Measurements from ENCODE around the gene PADI6. TPM values are rescaled to one million over a fixed set of nuclear protein-coding genes. Genes with fewer than 3 reads are reported as not detected.
A peak's percentile ranks its signal among the peaks of the same experiment; 100 is the strongest.

PADI6 gene
- total RNA-seq (2021; fragmentation: NEBNext Ultra II Directional; extraction: Animal tissue kit (Norgen Biotek cat#: 25700)) (not detected in 2 replicates), polyA plus RNA-seq (2011; rRNA removed) (not detected in 2 replicates), polyA minus RNA-seq (2011; rRNA and poly(A)+ RNA removed) (not detected in 2 replicates)
- not detected for polyA plus RNA-seq (2011; cell fraction: cytosol; rRNA removed)
- not detected for polyA plus RNA-seq (2011; cell fraction: nucleus; rRNA removed)
- not detected in 4 replicates for polyA plus RNA-seq (2012, experiment 1 of 2)
- polyA plus RNA-seq (2012, experiment 2 of 2) = not detected
- not detected for polyA plus RNA-seq (2013, experiment 1 of 2)
- not detected for polyA plus RNA-seq (2013, experiment 2 of 2)
- not detected for polyA minus RNA-seq (2011; cell fraction: cytosol; rRNA and poly(A)+ RNA removed)
- not detected for polyA minus RNA-seq (2011; cell fraction: nucleus; rRNA and poly(A)+ RNA removed)
- long read RNA-seq, experiment 1 = 0 reads
- long read RNA-seq, experiment 2 = 0 reads

GRCh38 chr1:17371896-17372295 is at the start of gene PADI6:
TSS of gene PADI6 (plus strand) at chr1:17372196. CDS start at chr1:17372246, 50 bp downstream.
- POLR2A ChIA-PET (ENCODE audit: partially characterized antibody) = interaction anchor here (0.7 to 1.7 kb wide), 3 partner anchors 11 to 34 kb away, joined by 3 to 4 read pairs (median 3); no protein-coding TSS in a partner anchor
- Histone ChIP-seq H3K36me3 (ENCODE audit: control insufficient read depth in 2 of 4, insufficient read depth in 4 of 4, low read length in 3 of 4) (no peaks in the 10 kb centered on the region), H2BK12ac (ENCODE audit: low read depth, low read length) (0 out of 2 replicates have a peak within 1 kb of the TSS, but pooled peaks have one; percentile 50), H2BK5ac (ENCODE audit: low read depth, low read length) (no peak within 1 kb of the TSS; the same call in 1 of the 2 replicates), H3K79me2 (ENCODE audit: control insufficient read depth in 1 of 2, insufficient read depth in 2 of 2, low read length in 2 of 2) (no peaks in the 10 kb centered on the region), H2AK5ac (ENCODE audit: low read depth, low read length) (no peak within 1 kb of the TSS), H4K5ac (ENCODE audit: insufficient read length, low read depth, low read length) (no peak within 1 kb of the TSS), H3K23ac (ENCODE audit: insufficient read length) (no peak within 1 kb of the TSS), H3K79me1 (ENCODE audit: low read depth, low read length) (no peaks in the 10 kb centered on the region), H3K23me2 (ENCODE audit: low read depth, low read length) (no peaks in the 10 kb centered on the region), H3K4me1 (replicated peaks in 1 of 4; ENCODE audit: control insufficient read depth in 3 of 4, insufficient read depth in 4 of 4, low read length in 3 of 4) (peaks cover 0 to 2% (median 0%) of the 10 kb centered on the region in 4 experiments; a peak in 2 of 7 replicates), H4K91ac (replicated peaks; ENCODE audit: insufficient read length, low read length) (no peak within 1 kb of the TSS), H2BK15ac (ENCODE audit: low read length) (no peak within 1 kb of the TSS), H3K9ac (replicated peaks in 1 of 4; ENCODE audit: extremely low read depth in 1 of 4, low read depth in 3 of 4, low read length in 3 of 4) (no peak within 1 kb of the TSS), H3K9me3 (ENCODE audit: insufficient read depth in 2 of 2, low read depth in 1 of 2, low read length in 1 of 2) (no peaks in the 10 kb centered on the region), H3K4me2 (ENCODE audit: insufficient read depth in 1 of 2, low read depth in 2 of 2, low read length in 2 of 2) (no peak within 1 kb of the TSS), H4K20me1 (replicated peaks in 1 of 2; ENCODE audit: control insufficient read depth in 1 of 2, insufficient read depth in 2 of 2, low read length in 2 of 2) (no peaks in the 10 kb centered on the region), H2BK120ac (replicated peaks; ENCODE audit: low read depth, low read length) (no peak within 1 kb of the TSS), H3K18ac (ENCODE audit: extremely low read depth, low read length) (no peak within 1 kb of the TSS), H3K27me3 (replicated peaks in 1 of 4; ENCODE audit: control insufficient read depth in 3 of 4, extremely low read depth in 1 of 4, insufficient read depth in 3 of 4, low read length in 3 of 4) (no peaks in the 10 kb centered on the region; a peak in 1 of 7 replicates), H2BK20ac (ENCODE audit: low read length) (0 out of 2 replicates have a peak within 1 kb of the TSS, but pooled peaks have one; percentile 48), H4K8ac (ENCODE audit: extremely low read depth, insufficient read depth, low read length) (peak within 1 kb of the TSS; percentile 54), H3K27ac (ENCODE audit: low read depth, low read length) (no peak within 1 kb of the TSS), H3K4ac (replicated peaks; ENCODE audit: insufficient read length, low read depth, low read length) (no peak within 1 kb of the TSS), H2AFZ (ENCODE audit: low read length) (no peak within 1 kb of the TSS), H3K56ac (replicated peaks; ENCODE audit: insufficient read length, low read depth, low read length) (no peak within 1 kb of the TSS), H3K4me3 (ENCODE audit: extremely low read depth in 1 of 4, insufficient read depth in 2 of 4, low read depth in 3 of 4, low read length in 4 of 4) (no peak within 1 kb of the TSS), H3K14ac (ENCODE audit: insufficient read length) (no peak within 1 kb of the TSS)
- TF ChIP-seq GABPA (IDR thresholded peaks at IDR 0.05; ENCODE audit: borderline replicate concordance, insufficient read depth, low read length) = no peak
- TF ChIP-seq RNF2 (IDR thresholded peaks at IDR 0.05; ENCODE audit: borderline replicate concordance, low read depth, low read length, missing control alignments, poor library complexity, severe bottlenecking) = no peak
- TF ChIP-seq, protein P1, sequence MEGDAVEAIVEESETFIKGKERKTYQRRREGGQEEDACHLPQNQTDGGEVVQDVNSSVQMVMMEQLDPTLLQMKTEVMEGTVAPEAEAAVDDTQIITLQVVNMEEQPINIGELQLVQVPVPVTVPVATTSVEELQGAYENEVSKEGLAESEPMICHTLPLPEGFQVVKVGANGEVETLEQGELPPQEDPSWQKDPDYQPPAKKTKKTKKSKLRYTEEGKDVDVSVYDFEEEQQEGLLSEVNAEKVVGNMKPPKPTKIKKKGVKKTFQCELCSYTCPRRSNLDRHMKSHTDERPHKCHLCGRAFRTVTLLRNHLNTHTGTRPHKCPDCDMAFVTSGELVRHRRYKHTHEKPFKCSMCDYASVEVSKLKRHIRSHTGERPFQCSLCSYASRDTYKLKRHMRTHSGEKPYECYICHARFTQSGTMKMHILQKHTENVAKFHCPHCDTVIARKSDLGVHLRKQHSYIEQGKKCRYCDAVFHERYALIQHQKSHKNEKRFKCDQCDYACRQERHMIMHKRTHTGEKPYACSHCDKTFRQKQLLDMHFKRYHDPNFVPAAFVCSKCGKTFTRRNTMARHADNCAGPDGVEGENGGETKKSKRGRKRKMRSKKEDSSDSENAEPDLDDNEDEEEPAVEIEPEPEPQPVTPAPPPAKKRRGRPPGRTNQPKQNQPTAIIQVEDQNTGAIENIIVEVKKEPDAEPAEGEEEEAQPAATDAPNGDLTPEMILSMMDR (IDR thresholded peaks at IDR 0.05; ENCODE audit: control extremely low read depth in 1 of 3, insufficient read depth in 1 of 3, low read depth in 1 of 3, low read length in 3 of 3) = no peak
- TF ChIP-seq POLR2AphosphoS5 (IDR thresholded peaks at IDR 0.05; ENCODE audit: low read depth, low read length) = no peak
- no peak for DNase-seq (ENCODE audit: low read depth in 1 of 2, low spot score in 2 of 2)
- CTCF ChIA-PET (ENCODE audit: partially characterized antibody) = interaction anchor here (0.9 to 4.2 kb wide), 21 partner anchors 8 to 250 kb away, joined by 3 to 28 read pairs (median 6); no protein-coding TSS in a partner anchor
- WGBS, 2 experiments (ENCODE audit: extremely low coverage in 1 of 2, insufficient coverage in 1 of 2, insufficient read length in 1 of 2, insufficient replicate concordance in 2 of 2, low coverage in 1 of 2, low lambda C conversion rate in 2 of 2, missing lambda C conversion rate in 1 of 2) = 88% methylated on average over 7 of the region's 7 CpGs; no CpG with 5 or more reads in 1 of the 2 experiments
- FAIRE-seq = no peak
